T follicular helper cell (primary cell): ENCODE results near the gene AADACL4.
"Not testable (repeated sequence)": the region's sequence is repeated elsewhere in the genome, so short reads cannot be mapped to it uniquely, and the experiment has no call there.

Experiments
- DNase-seq: peaks from one replicate; pipeline ENCODE4 v3.0.0-alpha.2; 2020; ENCODE audit warnings: low read depth

AADACL4 gene

GRCh38 chr1:12712076-12712475, 68.2 kb downstream of the AADACL4 start:
- no peak for DNase-seq

GRCh38 chr1:12712929-12713328, 69.0 kb downstream of the AADACL4 start:
- no peak for DNase-seq

- not testable (repeated sequence) for DNase-seq
Measured at GRCh38 chr1:12713651-12714050, 69.8 kb downstream of the AADACL4 start.

DNA sequence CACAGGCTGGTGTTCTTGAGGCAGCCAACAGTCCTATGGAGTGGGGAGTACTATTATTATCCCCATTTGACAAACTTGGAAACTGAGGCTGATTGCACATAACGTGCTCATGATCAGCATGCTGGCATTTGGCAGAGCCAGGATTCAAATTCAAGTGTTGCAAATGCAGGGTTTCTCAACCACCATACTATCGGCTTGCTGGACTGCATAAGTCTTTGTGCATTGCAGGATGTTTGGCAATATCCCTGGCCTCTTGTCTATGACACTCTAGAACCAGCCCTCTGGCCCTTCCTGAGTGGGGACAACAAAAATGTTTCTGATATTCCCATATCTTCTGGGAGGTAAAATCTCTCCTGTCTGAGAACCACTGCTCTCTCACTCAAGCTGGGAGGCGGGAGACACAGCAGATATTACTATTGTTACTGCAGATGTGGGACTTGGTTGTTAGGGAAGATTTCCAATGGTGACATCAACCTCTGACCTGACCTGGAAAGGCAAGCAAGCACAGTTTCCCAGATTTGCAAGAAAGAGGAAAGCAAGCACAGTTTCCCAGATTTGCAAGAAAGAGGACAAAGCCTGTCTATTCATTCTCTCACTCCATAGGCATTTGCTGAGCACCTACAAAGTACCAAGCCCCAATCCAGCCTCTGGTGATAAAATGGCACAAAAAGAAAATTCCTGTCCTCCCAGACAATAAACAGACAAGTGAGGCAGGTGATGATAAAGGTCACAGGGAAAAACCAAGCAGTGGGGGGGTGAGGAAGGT, 71.0 kb downstream of the AADACL4 start:
- DNase-seq, result no peak

GRCh38 chr1:12715896-12716437, 72.1 kb downstream of the AADACL4 start, which contains the start of gene AADACL3:
Gene AADACL3, plus strand, starts transcription at chr1:12716110. Its CDS starts 67 bp downstream, at chr1:12716177.
- DNase-seq, result no peak
